HFFc6 (cell line): Measurements from ENCODE around the gene LMTK2. TPM values are rescaled to one million over a fixed set of nuclear protein-coding genes. Genes with fewer than 3 reads are reported as not detected.

Experiments used
- DNase-seq: peaks from one replicate; pipeline ENCODE4 v3.0.0-alpha.2; 2018
- H3K27ac Mint-ChIP-seq: 2 replicates; pipeline ENCODE4 v1.8.0; 2020; ENCODE audit warnings: mild to moderate bottlenecking, mixed read lengths
- H3K27me3 Mint-ChIP-seq: 2 replicates; pipeline ENCODE4 v1.8.0; 2021; ENCODE audit warnings: mild to moderate bottlenecking, moderate library complexity, mixed read lengths; ENCODE audit not compliant: insufficient read depth
- H3K36me3 Mint-ChIP-seq: 2 replicates; pipeline ENCODE4 v1.8.0; 2021; ENCODE audit warnings: low read depth, mixed read lengths
- H3K4me1 Mint-ChIP-seq: 2 replicates; pipeline ENCODE4 v1.8.0; 2020; ENCODE audit warnings: low read depth, mixed read lengths
- H3K4me3 Mint-ChIP-seq: 2 replicates; pipeline ENCODE4 v1.8.0; 2020; ENCODE audit warnings: mild to moderate bottlenecking, moderate library complexity, mixed read lengths
- H3K9me3 Mint-ChIP-seq: 2 replicates; pipeline ENCODE4 v1.8.0; 2020; ENCODE audit warnings: mild to moderate bottlenecking, mixed read lengths
- CTCF ChIP-seq: fragments of 200-600 bp; sonication (generic); IDR thresholded peaks from 2 replicates; pipeline ENCODE4 v1.5.0; 2021; ENCODE audit warnings: antibody characterized with exemption, mild to moderate bottlenecking
- total RNA-seq, 6 experiments: library from RNA; stranded (reverse); fragmentation: NEBNext Ultra II Directional; extraction: Animal tissue kit (Norgen Biotek cat#: 25700); gene quantifications; 2 replicates in 1 of 6; 3 replicates in 5 of 6; pipeline ENCODE4 v1.2.3, GENCODE V29; 2021

The LMTK2 gene
- total RNA-seq, 6 experiments from 2014 or later = 9.2 to 13.5 (median 10.0) TPM

GRCh38 chr7:98066934-98067507 lies 39.6 kb upstream of the LMTK2 start:
- DNase-seq = no peak
- Mint-ChIP-seq H3K27ac (no peak overlapping the region), H3K4me3 (no peak overlapping the region), H3K27me3 (peaks cover 13% of the 10 kb centered on the region), H3K36me3 (no peaks in the 10 kb centered on the region), H3K9me3 (no peaks in the 10 kb centered on the region), H3K4me1 (no peaks in the 10 kb centered on the region)
- no peak for TF ChIP-seq CTCF

GRCh38 chr7:98073047-98073446 lies 33.6 kb upstream of the LMTK2 start:
- H3K27ac Mint-ChIP-seq = no peak overlapping the region
- no peak for DNase-seq
- no peaks in the 10 kb centered on the region for H3K9me3 Mint-ChIP-seq
- TF ChIP-seq CTCF = no peak
- H3K27me3 Mint-ChIP-seq = peaks cover 16% of the 10 kb centered on the region
- no peaks in the 10 kb centered on the region for H3K36me3 Mint-ChIP-seq
- no peaks in the 10 kb centered on the region for H3K4me1 Mint-ChIP-seq
- H3K4me3 Mint-ChIP-seq = no peak overlapping the region

DNA sequence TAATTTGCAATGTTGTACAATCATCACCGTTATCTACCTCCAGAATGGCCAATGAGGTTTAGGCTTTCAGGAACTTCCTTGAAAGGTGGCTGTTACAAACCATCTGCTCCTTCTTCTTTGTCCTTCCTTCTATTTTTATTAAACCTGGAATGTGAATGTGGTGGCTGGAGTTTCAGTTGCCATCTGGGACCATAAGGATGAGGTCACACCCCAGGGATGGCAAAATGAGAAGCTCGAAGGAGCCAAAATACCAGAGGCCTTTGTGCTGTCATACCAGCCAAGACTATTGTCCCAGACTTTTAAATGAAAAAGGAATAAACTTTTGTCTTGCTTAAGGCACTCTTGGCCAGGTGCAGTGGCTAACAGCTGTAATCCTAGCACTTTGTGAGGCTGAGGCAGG lies 30.9 kb upstream of the LMTK2 start:
- Mint-ChIP-seq H3K27ac (no peak overlapping the region), H3K36me3 (no peaks in the 10 kb centered on the region), H3K27me3 (peaks cover 8% of the 10 kb centered on the region; the same call in 1 of the 2 replicates), H3K4me1 (no peaks in the 10 kb centered on the region), H3K9me3 (no peaks in the 10 kb centered on the region), H3K4me3 (no peak overlapping the region)
- DNase-seq = no peak
- TF ChIP-seq CTCF = no peak

DNA sequence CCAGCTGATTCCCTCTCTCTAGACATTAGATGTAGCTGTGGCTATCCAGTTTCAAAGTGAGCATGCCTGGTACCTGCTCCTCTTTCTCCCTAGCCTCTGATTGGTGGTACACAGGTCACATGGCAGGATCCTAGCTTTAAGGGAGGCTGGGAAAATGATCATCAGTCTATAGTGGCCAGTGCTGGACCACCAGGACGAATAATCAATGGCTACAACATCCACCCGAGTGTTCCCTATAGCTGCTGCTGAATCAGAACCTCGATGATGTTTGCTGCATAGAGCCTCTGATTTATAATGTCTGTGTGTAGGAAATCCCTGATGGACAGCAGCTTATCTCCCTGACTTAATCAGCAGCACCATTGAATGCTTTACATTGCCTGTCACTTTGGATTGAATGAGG lies 28.9 kb upstream of the LMTK2 start:
- H3K27ac Mint-ChIP-seq = no peak overlapping the region
- no peaks in the 10 kb centered on the region for H3K9me3 Mint-ChIP-seq
- H3K36me3 Mint-ChIP-seq = no peaks in the 10 kb centered on the region
- H3K27me3 Mint-ChIP-seq = peaks cover 11% of the 10 kb centered on the region; the same call in 1 of the 2 replicates
- no peak for TF ChIP-seq CTCF
- H3K4me1 Mint-ChIP-seq = no peaks in the 10 kb centered on the region
- no peak for DNase-seq
- no peak overlapping the region for H3K4me3 Mint-ChIP-seq

- no peaks in the 10 kb centered on the region for H3K4me1 Mint-ChIP-seq
- TF ChIP-seq CTCF = no peak
- no peak overlapping the region for H3K27ac Mint-ChIP-seq
- no peak overlapping the region for H3K4me3 Mint-ChIP-seq
- peaks cover 14% of the 10 kb centered on the region; the same call in 1 of the 2 replicates for H3K27me3 Mint-ChIP-seq
- DNase-seq = no peak
- H3K36me3 Mint-ChIP-seq = no peaks in the 10 kb centered on the region
- no peaks in the 10 kb centered on the region for H3K9me3 Mint-ChIP-seq
Measured at GRCh38 chr7:98078197-98078870, 28.3 kb upstream of the LMTK2 start.
